ENCODE results near the gene SERPINA1.
"Not testable (repeated sequence)": the region's sequence is repeated elsewhere in the genome, so short reads cannot be mapped to it uniquely, and the experiment has no call there.

The SERPINA1 gene

GRCh38 chr14:94368956-94369355, 19.4 kb downstream of the SERPINA1 start:
- DNase-seq = no peak

GRCh38 chr14:94368243-94368590, 20.2 kb downstream of the SERPINA1 start:
- DNase-seq = no peak

- no peak for DNase-seq
Measured at GRCh38 chr14:94367347-94368242, 20.8 kb downstream of the SERPINA1 start.

GRCh38 chr14:94366146-94366915, 22.1 kb downstream of the SERPINA1 start, which contains the start of gene SERPINA2:
TSS of gene SERPINA2 (minus strand) at chr14:94366698.
- no peak for DNase-seq

- DNase-seq = no peak
Measured at GRCh38 chr14:94365624-94366023, 22.8 kb downstream of the SERPINA1 start.

GRCh38 chr14:94364964-94365363, 23.4 kb downstream of the SERPINA1 start:
- DNase-seq = no peak

- no peak for DNase-seq
Measured at GRCh38 chr14:94364037-94364436, 24.4 kb downstream of the SERPINA1 start.

- DNase-seq = no peak
Measured at GRCh38 chr14:94363151-94363624, 25.2 kb downstream of the SERPINA1 start.

GRCh38 chr14:94362614-94363133, 25.7 kb downstream of the SERPINA1 start:
- DNase-seq = no peak

GRCh38 chr14:94361682-94362081, 26.7 kb downstream of the SERPINA1 start:
- DNase-seq = no peak

- no peak for DNase-seq
Measured at GRCh38 chr14:94360945-94361565, 27.3 kb downstream of the SERPINA1 start.

- DNase-seq = no peak
Measured at GRCh38 chr14:94357166-94357565, 31.2 kb downstream of the SERPINA1 start.

- DNase-seq = no peak
Measured at GRCh38 chr14:94356379-94357056, 31.9 kb downstream of the SERPINA1 start.

- peak; percentile 7 for DNase-seq
Measured at GRCh38 chr14:94355191-94355794, 33.1 kb downstream of the SERPINA1 start.

- DNase-seq = no peak
Measured at GRCh38 chr14:94354638-94355185, 33.7 kb downstream of the SERPINA1 start.

GRCh38 chr14:94354190-94354589, 34.2 kb downstream of the SERPINA1 start:
- not testable (repeated sequence) for DNase-seq

- DNase-seq = no peak
Measured at GRCh38 chr14:94349276-94349675, 39.1 kb downstream of the SERPINA1 start.

- DNase-seq = no peak
Measured at GRCh38 chr14:94348836-94349235, 39.6 kb downstream of the SERPINA1 start.

- DNase-seq = no peak
Measured at GRCh38 chr14:94346841-94347240, 41.6 kb downstream of the SERPINA1 start.

GRCh38 chr14:94346065-94346786, 42.2 kb downstream of the SERPINA1 start:
- DNase-seq = not testable (repeated sequence)

Data from RPMI8226 (cell line).